Esophagus muscularis mucosa (tissue), 4 donors: ENCODE data around the gene GMCL1. TPM values are rescaled to one million over a fixed set of nuclear protein-coding genes. Genes with fewer than 3 reads are reported as not detected.

Experiments used
- DNase-seq: peaks from one replicate; pipeline ENCODE4 v3.0.0-alpha.2; 2017; ENCODE audit errors: extremely low spot score
- H3K27ac ChIP-seq, 4 donors: fragments of 200-600 bp; sonication (generic); replicated peaks in 1 of 4; 1 replicate in 3 of 4; 2 replicates in 1 of 4; pipeline ENCODE4 v1.5.1; 2016 to 2019; ENCODE audit warnings: mild to moderate bottlenecking in 1 of 4
- H3K27me3 ChIP-seq, 4 donors: fragments of 200-600 bp; sonication (generic); one replicate each; pipeline versions ENCODE4 v1.5.1 to v1.6.0; 2016 to 2019
- H3K36me3 ChIP-seq, 4 donors: fragments of 200-600 bp; sonication (generic); one replicate each; pipeline ENCODE4 v1.5.1; 2016 to 2019
- H3K4me1 ChIP-seq, 4 donors: fragments of 200-600 bp; sonication (generic); one replicate each; pipeline ENCODE4 v1.5.1; 2016 to 2019
- H3K4me3 ChIP-seq, 4 donors: fragments of 200-600 bp; sonication (generic); 1 replicate in 2 of 4; 2 replicates in 2 of 4; pipeline ENCODE4 v1.5.1; 2016 to 2019; ENCODE audit warnings: mild to moderate bottlenecking in 4 of 4, moderate library complexity in 1 of 4
- H3K9me3 ChIP-seq, 4 donors: fragments of 200-600 bp; sonication (generic); 1 replicate in 3 of 4; 2 replicates in 1 of 4; pipeline ENCODE4 v1.5.1; 2016 to 2019
- CTCF ChIP-seq, 3 experiments: fragments of 200-600 bp in 2 of 3; fragments of 450-650 bp in 1 of 3; sonication (generic) in 2 of 3; IDR thresholded peaks; one replicate each; pipeline ENCODE4 v1.5.1; 2017 to 2019; ENCODE audit warnings: antibody characterized with exemption in 3 of 3, mild to moderate bottlenecking in 2 of 3, moderate library complexity in 1 of 3
- EP300 ChIP-seq: sonication (generic); formaldehyde crosslinking; IDR thresholded peaks from one replicate; pipeline ENCODE4 v1.6.1; 2017; ENCODE audit warnings: antibody characterized with exemption
- POLR2A ChIP-seq: fragments of 450-650 bp; IDR thresholded peaks from one replicate; pipeline ENCODE4 v1.6.1; 2017; ENCODE audit warnings: antibody characterized with exemption, moderate library complexity, mild to moderate bottlenecking, low read depth
- POLR2AphosphoS5 ChIP-seq, 2 donors: sonication (generic); formaldehyde crosslinking; IDR thresholded peaks; one replicate each; pipeline ENCODE4 v1.6.1; 2017; ENCODE audit warnings: antibody characterized with exemption in 2 of 2
- WGBS: methylation state at CpG from one replicate; pipeline ENCODE4 v1.1.5; 2018; 5-methylcytosine and 5-hydroxymethylcytosine counted together
- intact Hi-C: fragments of 100-400 bp; cut with DNase I; formaldehyde crosslinking; loops from one replicate; pipeline ENCODE4 v1.15.1; 2023
- total RNA-seq, 4 donors: library from RNA; depleted of rRNA; stranded (reverse); fragments of >200 nt; gene quantifications; one replicate each; pipeline versions ENCODE4 v1.1.0 to v1.2.1, GENCODE V29; 2016

The GMCL1 gene
- total RNA-seq, 4 donors from 2014 or later = 9.5 to 13.7 (median 10.3) TPM

DNA sequence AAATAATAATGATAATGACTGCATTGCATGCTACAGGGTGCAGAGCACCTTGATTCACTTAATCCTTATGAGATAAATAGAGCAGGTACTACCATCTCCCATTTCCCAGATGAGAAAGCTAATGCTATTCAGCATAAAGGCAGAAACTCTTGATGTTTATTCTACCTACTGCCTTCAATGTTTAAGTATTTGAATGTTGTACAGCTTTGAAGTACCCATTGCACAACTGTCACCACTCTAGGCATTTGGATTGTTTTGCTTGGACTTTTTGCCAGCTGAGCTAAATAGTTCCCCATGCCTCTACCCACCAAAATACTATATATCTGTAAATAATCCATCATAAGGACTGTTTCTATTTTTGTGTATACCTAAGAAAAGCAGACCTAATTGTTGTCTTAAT, 77.8 kb downstream of the GMCL1 start:
- DNase-seq = no peak
- H3K27me3 ChIP-seq = no peaks in the 10 kb centered on the region
- no peak overlapping the region for H3K27ac ChIP-seq
- H3K36me3 ChIP-seq = peaks cover 14 to 93% (median 69%) of the 10 kb centered on the region in 4 donors
- H3K4me1 ChIP-seq = peaks cover 0 to 9% (median 1%) of the 10 kb centered on the region in 4 donors
- no peak overlapping the region for H3K4me3 ChIP-seq
- no peaks in the 10 kb centered on the region for H3K9me3 ChIP-seq
- intact Hi-C loops = no loop called here
- TF ChIP-seq EP300 = no peak
- TF ChIP-seq POLR2AphosphoS5 (IDR thresholded peaks at IDR 0.05) = no peak
- TF ChIP-seq CTCF (IDR thresholded peaks at IDR 0.05) = no peak
- TF ChIP-seq POLR2A = no peak

- no peak for TF ChIP-seq EP300
- TF ChIP-seq POLR2AphosphoS5 (IDR thresholded peaks at IDR 0.05) = no peak
- peak; percentile 56 to 68 (median 59) for TF ChIP-seq CTCF (IDR thresholded peaks at IDR 0.05)
- H3K4me3 ChIP-seq = no peak overlapping the region
- DNase-seq = no peak
- peak overlapping the region; percentile 18 to 92 (median 40) for H3K27ac ChIP-seq
- 2% methylated on average over 2 of the region's 2 CpGs for WGBS
- no peaks in the 10 kb centered on the region for H3K9me3 ChIP-seq
- H3K36me3 ChIP-seq = peaks cover 6 to 44% (median 34%) of the 10 kb centered on the region in 4 donors
- intact Hi-C loops = loop anchor here (2.0 to 5.0 kb wide), 3 partner anchors 159 to 390 kb away; partner anchors contain the start of genes FAM136A and PCBP1
- H3K4me1 ChIP-seq = peaks cover 16 to 28% (median 26%) of the 10 kb centered on the region in 4 donors
- H3K27me3 ChIP-seq = no peaks in the 10 kb centered on the region
These were observed 82.6 kb downstream of the GMCL1 start for GRCh38 chr2:69911985-69912563.

DNA sequence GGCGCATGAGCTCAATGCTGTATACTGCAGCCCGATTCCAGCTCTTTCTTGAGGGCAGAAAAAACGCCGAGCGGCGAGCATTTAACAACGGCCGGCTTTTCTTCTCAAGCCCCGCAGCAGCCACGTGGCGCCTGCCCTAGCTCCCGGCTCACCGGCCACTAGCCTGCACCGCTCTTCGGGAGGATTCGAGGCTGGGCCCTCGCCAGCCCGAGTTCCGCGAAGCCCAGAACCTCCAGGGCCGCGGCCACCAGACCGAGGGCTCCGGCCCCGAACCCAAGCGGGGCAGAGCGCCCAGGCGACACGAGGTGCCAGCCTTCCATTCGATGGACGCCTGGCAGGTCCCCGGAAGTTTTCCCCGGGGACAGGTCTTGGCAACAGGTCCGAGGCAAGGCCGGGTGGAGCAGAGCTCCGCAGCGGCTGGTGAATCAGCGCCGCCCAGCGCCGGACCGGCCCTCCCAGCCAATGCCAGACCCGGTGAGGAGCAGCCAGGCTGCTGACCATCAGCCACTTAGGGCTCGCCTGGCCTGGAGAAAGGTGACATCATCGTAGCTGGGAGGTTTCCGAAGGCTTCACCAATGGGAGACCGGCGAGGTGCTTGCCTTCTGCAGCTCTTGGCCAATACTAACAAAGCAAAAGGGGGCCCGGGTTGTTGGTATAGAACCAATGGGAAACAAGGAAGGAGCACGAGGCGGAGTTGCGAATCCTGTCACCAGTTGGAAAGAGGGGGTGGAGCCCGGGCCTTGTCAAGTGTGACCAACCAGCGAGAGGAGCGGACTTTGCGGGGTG, 84.9 kb downstream of the GMCL1 start:
- intact Hi-C loops = loop anchor here (5.0 kb wide), 2 partner anchors 173 to 388 kb away; partner anchors contain the start of genes FAM136A and PCBP1
- Histone ChIP-seq H3K4me3 (peak overlapping the region; percentile 76 to 99 (median 94)), H3K27ac (peak overlapping the region; percentile 92 to 99 (median 96)), H3K27me3 (no peaks in the 10 kb centered on the region), H3K9me3 (no peaks in the 10 kb centered on the region), H3K36me3 (peaks cover 6 to 25% (median 16%) of the 10 kb centered on the region in 4 donors), H3K4me1 (peaks cover 24 to 50% (median 47%) of the 10 kb centered on the region in 4 donors)
- TF ChIP-seq POLR2AphosphoS5 (IDR thresholded peaks at IDR 0.05) (peak; percentile 93 to 98), EP300 (no peak), POLR2A (peak; percentile 89), CTCF (IDR thresholded peaks at IDR 0.05) (peak in 2 of 3 experiments; percentile 7 to 32)
- DNase-seq = peak; percentile 100
- WGBS = 0% methylated on average over 17 of the region's 56 CpGs

- DNase-seq = no peak
- no peaks in the 10 kb centered on the region for H3K27me3 ChIP-seq
- H3K36me3 ChIP-seq = peaks cover under 1 to 24% (median 11%) of the 10 kb centered on the region in 4 donors
- H3K27ac ChIP-seq = peak within 1 kb of the TSS; percentile 94 to 99 (median 98)
- peaks cover 24 to 53% (median 51%) of the 10 kb centered on the region in 4 donors for H3K4me1 ChIP-seq
- H3K4me3 ChIP-seq = peak within 1 kb of the TSS; percentile 76 to 99 (median 94)
- TF ChIP-seq POLR2A (peak; percentile 95), EP300 (no peak), POLR2AphosphoS5 (IDR thresholded peaks at IDR 0.05) (peak; percentile 86 to 94)
- no peaks in the 10 kb centered on the region for H3K9me3 ChIP-seq
- intact Hi-C loops = loop anchor here (5.0 kb wide), 2 partner anchors 172 to 387 kb away; partner anchors contain the start of genes FAM136A and PCBP1
- under 1% methylated on average over 20 of the region's 81 CpGs for WGBS
These were observed 85.8 kb downstream of the GMCL1 start, which contains the start of gene MXD1 for GRCh38 chr2:69914950-69915945. MXD1 (plus strand) TSS chr2:69915109; CDS start chr2:69915331, 222 bp downstream.
